Mesenchymal stem cell (in vitro differentiated cells and primary cell): ENCODE results near the gene AGAP3.

Source experiments
- DNase-seq: peaks from one replicate; pipeline ENCODE4 v3.0.0-alpha.2; 2013
- H2AFZ ChIP-seq: one replicate; pipeline ENCODE4 v1.6.1; 2013; ENCODE audit warnings: low read depth, mild to moderate bottlenecking, control low read depth, inconsistent platforms, low read length, moderate library complexity
- H2AK5ac ChIP-seq: 2 replicates; pipeline ENCODE4 v1.6.1; 2013; ENCODE audit warnings: low read length, moderate library complexity, mild to moderate bottlenecking, inconsistent platforms; ENCODE audit not compliant: severe bottlenecking
- H2BK120ac ChIP-seq: one replicate; pipeline ENCODE4 v1.6.1; 2013; ENCODE audit warnings: low read depth, mild to moderate bottlenecking, inconsistent platforms, low read length, moderate library complexity
- H2BK12ac ChIP-seq, 2 experiments: one replicate each; pipeline ENCODE4 v1.6.1; 2013; ENCODE audit warnings: inconsistent platforms in 2 of 2, low read length in 2 of 2, mild to moderate bottlenecking in 2 of 2, moderate library complexity in 2 of 2, control low read depth in 1 of 2
- H2BK15ac ChIP-seq: one replicate; pipeline ENCODE4 v1.6.1; 2013; ENCODE audit warnings: mild to moderate bottlenecking, low read depth, inconsistent platforms; ENCODE audit not compliant: poor library complexity, severe bottlenecking
- H2BK5ac ChIP-seq: 2 replicates; pipeline ENCODE4 v1.6.1; 2013; ENCODE audit warnings: low read depth, mild to moderate bottlenecking, low read length, control low read depth, inconsistent platforms; ENCODE audit not compliant: poor library complexity, severe bottlenecking
- H3K14ac ChIP-seq, 2 experiments: one replicate each; pipeline ENCODE4 v1.6.1; 2013; ENCODE audit warnings: inconsistent platforms in 2 of 2, low read length in 2 of 2, control low read depth in 1 of 2, mild to moderate bottlenecking in 1 of 2, moderate library complexity in 1 of 2
- H3K18ac ChIP-seq, 2 experiments: one replicate each; pipeline ENCODE4 v1.6.1; 2013; ENCODE audit warnings: inconsistent platforms in 2 of 2, low read length in 2 of 2, control low read depth in 1 of 2, low read depth in 1 of 2, mild to moderate bottlenecking in 1 of 2
- H3K23ac ChIP-seq, 2 experiments: one replicate each; pipeline ENCODE4 v1.6.1; 2013; ENCODE audit warnings: inconsistent platforms in 2 of 2, low read length in 2 of 2, mild to moderate bottlenecking in 2 of 2, moderate library complexity in 2 of 2, control low read depth in 1 of 2
- H3K27ac ChIP-seq: 2 replicates; pipeline ENCODE4 v1.5.1; 2013; ENCODE audit warnings: mild to moderate bottlenecking, moderate library complexity, low read length, control low read depth, inconsistent platforms; ENCODE audit not compliant: poor library complexity, severe bottlenecking
- H3K27me3 ChIP-seq, 2 experiments: 2 replicates each; pipeline versions ENCODE4 v1.6.1 to v1.7.0; 2013; ENCODE audit warnings: low read length in 2 of 2, mild to moderate bottlenecking in 2 of 2, moderate library complexity in 2 of 2, control low read depth in 1 of 2, inconsistent platforms in 1 of 2; ENCODE audit not compliant: control insufficient read depth in 1 of 2, insufficient read depth in 1 of 2
- H3K36me3 ChIP-seq, 2 experiments: 2 replicates each; pipeline versions ENCODE4 v1.6.1 to v1.7.0; 2013; ENCODE audit warnings: low read length in 2 of 2, control low read depth in 1 of 2, inconsistent platforms in 1 of 2, low read depth in 1 of 2, mild to moderate bottlenecking in 1 of 2; ENCODE audit not compliant: insufficient read depth in 2 of 2, control insufficient read depth in 1 of 2
- H3K4ac ChIP-seq, 2 experiments: one replicate each; pipeline ENCODE4 v1.6.1; 2013; ENCODE audit warnings: inconsistent platforms in 2 of 2, low read length in 2 of 2, mild to moderate bottlenecking in 2 of 2, moderate library complexity in 2 of 2, control low read depth in 1 of 2, low read depth in 1 of 2
- H3K4me1 ChIP-seq: 2 replicates; pipeline ENCODE4 v1.6.1; 2013; ENCODE audit warnings: low read depth, low read length, control low read depth; ENCODE audit not compliant: control insufficient read depth, insufficient read depth
- H3K4me2 ChIP-seq: 2 replicates; pipeline ENCODE4 v1.6.1; 2013; ENCODE audit warnings: low read length, mild to moderate bottlenecking, inconsistent platforms; ENCODE audit not compliant: poor library complexity, severe bottlenecking
- H3K4me3 ChIP-seq, 2 experiments: 2 replicates each; pipeline versions ENCODE4 v1.5.1 to v1.7.0; 2013; ENCODE audit warnings: low read length in 2 of 2, mild to moderate bottlenecking in 2 of 2, control low read depth in 1 of 2, low read depth in 1 of 2; ENCODE audit not compliant: insufficient read depth in 1 of 2
- H3K79me1 ChIP-seq: replicated peaks from 2 replicates; pipeline ENCODE4 v1.6.1; 2013; ENCODE audit warnings: mild to moderate bottlenecking, control low read depth, low read length, inconsistent platforms; ENCODE audit not compliant: poor library complexity, severe bottlenecking
- H3K9ac ChIP-seq: 2 replicates; pipeline ENCODE4 v1.7.0; 2013; ENCODE audit warnings: mild to moderate bottlenecking, low read length, moderate library complexity
- H3K9me3 ChIP-seq: 2 replicates; pipeline ENCODE4 v1.7.0; 2013; ENCODE audit warnings: mild to moderate bottlenecking, low read length; ENCODE audit not compliant: control insufficient read depth
- H4K8ac ChIP-seq: one replicate; pipeline ENCODE4 v1.6.1; 2013; ENCODE audit warnings: inconsistent platforms, mild to moderate bottlenecking, low read length, moderate library complexity
- H4K91ac ChIP-seq: one replicate; pipeline ENCODE4 v1.6.1; 2013; ENCODE audit warnings: mild to moderate bottlenecking, low read length, inconsistent platforms
- WGBS: methylation state at CpG from one replicate; pipeline ENCODE4 v1.1.7; 2013; ENCODE audit warnings: mixed read lengths; 5-methylcytosine and 5-hydroxymethylcytosine counted together

Gene AGAP3

DNA sequence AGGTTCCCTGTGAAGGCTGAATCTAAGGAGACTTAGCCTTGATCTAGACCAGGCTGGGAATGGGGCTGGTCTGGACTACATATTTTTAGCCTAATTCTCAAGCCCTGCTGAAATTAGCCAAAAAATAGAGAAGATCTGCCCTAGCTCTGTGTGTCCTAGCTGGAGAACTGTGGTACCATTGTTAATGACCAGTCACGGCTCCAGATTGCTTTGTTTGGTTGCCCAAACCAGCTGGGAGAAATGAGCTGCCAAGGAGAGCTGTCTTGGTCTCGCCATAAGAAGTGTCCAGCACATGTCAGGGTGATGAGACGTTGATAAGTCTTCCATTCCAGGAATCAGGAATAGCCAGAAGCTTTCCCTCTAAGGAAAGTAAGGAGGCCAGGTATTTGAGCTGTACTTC lies 60.5 kb downstream of the AGAP3 start:
- Histone ChIP-seq H4K91ac (no peak overlapping the region), H3K27me3 (peaks cover 36 to 38% of the 10 kb centered on the region in 2 experiments), H3K18ac (no peak overlapping the region), H3K4me3 (no peak overlapping the region), H3K23ac (no peak overlapping the region), H2BK5ac (no peak overlapping the region), H3K9me3 (no peaks in the 10 kb centered on the region), H3K27ac (no peak overlapping the region), H3K4me2 (no peak overlapping the region), H2BK120ac (no peak overlapping the region), H2BK15ac (no peak overlapping the region), H3K36me3 (peaks cover 33 to 38% of the 10 kb centered on the region in 2 experiments), H3K4me1 (no peaks in the 10 kb centered on the region), H2AK5ac (no peak overlapping the region), H2AFZ (no peak overlapping the region), H3K4ac (no peak overlapping the region), H3K79me1 (no peaks in the 10 kb centered on the region), H3K9ac (no peak overlapping the region), H3K14ac (no peak overlapping the region), H2BK12ac (no peak overlapping the region), H4K8ac (no peak overlapping the region)
- 97% methylated on average over 3 of the region's 3 CpGs for WGBS
- DNase-seq, result no peak

DNA sequence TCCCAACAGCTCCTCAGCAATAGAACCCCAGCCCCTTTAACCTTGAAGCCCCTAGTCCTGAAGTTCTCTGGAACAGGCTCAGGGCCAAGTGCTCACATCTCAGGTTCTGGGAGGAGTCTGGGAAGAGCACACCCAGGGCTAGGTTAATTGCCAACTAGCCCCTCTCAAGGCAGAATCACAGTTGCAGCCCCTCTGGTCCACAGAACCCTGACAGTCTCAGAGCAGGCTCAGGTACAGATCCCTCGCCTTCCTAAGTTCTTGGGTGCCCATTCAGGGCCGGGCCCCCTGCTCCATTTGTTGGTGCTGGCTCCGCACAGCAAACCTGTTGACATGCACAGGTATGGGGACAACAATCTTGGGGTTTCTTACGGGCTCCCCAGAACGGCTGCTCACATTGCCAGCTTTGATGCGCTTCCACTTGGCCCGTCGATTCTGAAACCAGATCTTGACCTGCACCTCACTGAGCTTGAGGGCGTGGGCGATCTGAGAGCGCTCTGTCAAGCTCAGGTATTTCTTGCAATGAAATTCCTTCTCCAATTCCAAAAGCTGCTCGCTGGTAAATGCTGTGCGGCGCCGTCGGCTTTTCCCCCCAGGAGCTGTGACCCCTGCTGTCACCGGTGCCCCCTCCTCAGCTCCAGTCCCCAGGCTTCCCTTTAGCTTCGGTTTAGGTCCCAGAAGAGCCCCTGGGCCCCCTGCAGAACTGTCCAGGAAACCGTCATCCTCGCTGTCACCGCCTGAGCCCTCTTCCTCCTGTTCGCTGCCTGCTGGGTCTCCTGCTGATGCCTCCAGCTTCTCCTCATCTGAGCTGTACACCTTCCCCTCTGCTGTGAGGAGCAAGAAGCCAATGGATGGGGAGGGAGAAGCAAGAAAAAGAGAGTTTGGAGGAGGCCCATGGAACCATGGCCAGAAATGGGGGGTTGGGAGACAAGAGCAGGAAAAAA lies 62.3 kb downstream of the AGAP3 start:
- Histone ChIP-seq H3K23ac (no peak overlapping the region), H3K18ac (no peak overlapping the region), H3K14ac (no peak overlapping the region)

DNA sequence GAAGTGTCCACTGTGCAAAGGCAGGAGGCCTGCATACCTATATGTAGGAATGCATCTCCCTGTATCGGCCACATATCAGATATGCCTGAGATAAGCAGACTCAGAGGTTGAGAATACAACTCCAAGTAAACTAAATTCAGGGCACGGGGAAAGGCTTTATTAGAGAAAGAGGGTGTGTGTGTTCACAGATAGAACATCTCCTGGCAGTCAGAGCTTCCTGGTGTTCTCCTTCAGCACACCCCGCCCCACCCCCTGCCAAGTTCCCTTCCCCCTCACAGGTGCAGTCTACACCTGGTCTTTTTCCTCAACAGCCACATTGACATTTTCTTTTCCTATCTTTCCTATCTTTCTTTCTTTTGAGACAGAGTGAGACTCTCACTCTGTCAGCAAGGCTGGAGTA lies 64.1 kb downstream of the AGAP3 start:
- no peaks in the 10 kb centered on the region for H3K4me1 ChIP-seq
- no peak overlapping the region for H3K14ac ChIP-seq
- H2BK12ac ChIP-seq, result no peak overlapping the region
- H3K27ac ChIP-seq, result no peak overlapping the region
- no peak overlapping the region for H3K4ac ChIP-seq
- no peaks in the 10 kb centered on the region for H3K9me3 ChIP-seq
- no peak overlapping the region for H2AFZ ChIP-seq
- no peak overlapping the region for H2AK5ac ChIP-seq
- no peak for DNase-seq
- H3K36me3 ChIP-seq, result peaks cover 0 to 4% of the 10 kb centered on the region in 2 experiments
- H2BK120ac ChIP-seq, result no peak overlapping the region
- no peak overlapping the region for H3K9ac ChIP-seq
- H2BK15ac ChIP-seq, result no peak overlapping the region
- no peak overlapping the region for H3K23ac ChIP-seq
- H4K91ac ChIP-seq, result no peak overlapping the region
- WGBS, result 64% methylated on average over 1 of the region's 3 CpGs
- no peak overlapping the region for H3K4me3 ChIP-seq
- H3K79me1 ChIP-seq, result no peaks in the 10 kb centered on the region
- no peak overlapping the region for H3K18ac ChIP-seq
- no peak overlapping the region for H4K8ac ChIP-seq
- H2BK5ac ChIP-seq, result no peak overlapping the region
- H3K4me2 ChIP-seq, result no peak overlapping the region
- peaks cover 55 to 64% of the 10 kb centered on the region in 2 experiments for H3K27me3 ChIP-seq

More for the DNA sequence above, 62.3 kb downstream of the AGAP3 start:
- 87% methylated on average over 22 of the region's 22 CpGs for WGBS
- H3K36me3 ChIP-seq, result peaks cover 15 to 20% of the 10 kb centered on the region in 2 experiments
- no peak overlapping the region for H3K27ac ChIP-seq
- no peak overlapping the region for H2AK5ac ChIP-seq
- peaks cover 47 to 54% of the 10 kb centered on the region in 2 experiments for H3K27me3 ChIP-seq
- H3K4me2 ChIP-seq, result no peak overlapping the region
- no peaks in the 10 kb centered on the region for H3K9me3 ChIP-seq
- H2AFZ ChIP-seq, result no peak overlapping the region
- H4K91ac ChIP-seq, result no peak overlapping the region
- H2BK12ac ChIP-seq, result no peak overlapping the region
- H4K8ac ChIP-seq, result peak overlapping the region; percentile 31
- no peak overlapping the region for H2BK5ac ChIP-seq
- no peak overlapping the region for H3K4ac ChIP-seq
- H3K4me1 ChIP-seq, result no peaks in the 10 kb centered on the region
- DNase-seq, result no peak
- H2BK15ac ChIP-seq, result no peak overlapping the region
- H3K79me1 ChIP-seq, result no peaks in the 10 kb centered on the region
- no peak overlapping the region for H3K9ac ChIP-seq
- H3K4me3 ChIP-seq, result no peak overlapping the region
- H2BK120ac ChIP-seq, result no peak overlapping the region

DNA sequence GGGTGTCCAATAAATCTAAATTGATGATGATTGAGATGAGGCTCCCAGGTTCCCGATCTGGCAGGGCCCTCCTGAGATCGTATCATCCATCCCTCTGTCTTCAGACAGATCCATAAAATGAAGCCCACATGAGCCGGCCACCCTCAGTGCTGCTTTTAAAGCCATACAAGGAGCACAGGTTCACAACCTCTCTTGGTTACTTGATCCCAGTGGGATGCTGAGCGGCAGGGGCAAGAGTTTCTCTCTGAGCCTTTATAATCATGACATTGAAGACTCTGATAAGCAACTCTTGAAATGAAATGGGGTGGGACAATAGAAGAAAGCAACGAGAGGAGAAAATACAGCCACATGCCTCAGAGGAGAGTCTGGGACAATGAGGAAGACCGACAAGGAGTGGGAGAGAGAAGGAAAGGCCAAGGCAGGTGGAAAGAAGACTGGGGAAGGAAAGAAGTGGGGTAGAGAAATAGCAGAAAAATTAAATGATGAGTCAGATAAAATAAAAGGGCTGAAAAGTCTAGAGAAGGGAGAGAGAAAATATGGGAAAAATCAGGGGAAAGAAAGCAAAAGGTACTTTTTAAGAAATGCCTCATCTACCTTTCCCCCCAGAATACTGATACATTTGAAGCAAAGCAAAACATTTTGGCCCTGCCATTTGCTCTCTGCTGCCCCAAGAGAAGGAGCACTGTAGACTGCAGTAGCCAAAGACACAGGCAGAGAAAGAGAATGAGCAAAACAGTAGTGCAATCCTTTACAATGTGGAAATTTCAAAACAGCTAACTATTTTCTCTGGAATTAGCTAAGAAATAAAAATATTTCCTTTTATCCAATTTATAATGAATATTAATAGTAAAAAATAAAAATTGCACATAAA lies 66.6 kb downstream of the AGAP3 start:
- no peak overlapping the region for H2BK15ac ChIP-seq
- H3K18ac ChIP-seq, result no peak overlapping the region
- H2AFZ ChIP-seq, result no peak overlapping the region
- H2BK120ac ChIP-seq, result no peak overlapping the region
- H4K91ac ChIP-seq, result no peak overlapping the region
- H2BK5ac ChIP-seq, result no peak overlapping the region
- no peaks in the 10 kb centered on the region for H3K36me3 ChIP-seq
- no peak overlapping the region for H3K14ac ChIP-seq
- H3K79me1 ChIP-seq, result no peaks in the 10 kb centered on the region
- no peak overlapping the region for H3K4ac ChIP-seq
- H3K4me2 ChIP-seq, result no peak overlapping the region
- H3K9ac ChIP-seq, result no peak overlapping the region
- no peak overlapping the region for H4K8ac ChIP-seq
- no peaks in the 10 kb centered on the region for H3K4me1 ChIP-seq
- H3K9me3 ChIP-seq, result no peaks in the 10 kb centered on the region
- no peak overlapping the region for H3K4me3 ChIP-seq
- H2BK12ac ChIP-seq, result no peak overlapping the region
- no peak overlapping the region for H2AK5ac ChIP-seq
- H3K23ac ChIP-seq, result no peak overlapping the region
- H3K27ac ChIP-seq, result no peak overlapping the region
- H3K27me3 ChIP-seq, result peaks cover 55 to 80% of the 10 kb centered on the region in 2 experiments
- WGBS, result 68% methylated on average over 6 of the region's 6 CpGs
- DNase-seq, result no peak
